HK-2 (cell line): ENCODE data around the gene M6PR.
"Not testable (repeated sequence)": the region's sequence is repeated elsewhere in the genome, so short reads cannot be mapped to it uniquely, and the experiment has no call there.

Experiments
- DNase-seq: peaks from one replicate; pipeline ENCODE4 v3.0.0-alpha.2; 2018; ENCODE audit not compliant: unreplicated experiment

Gene M6PR

DNA sequence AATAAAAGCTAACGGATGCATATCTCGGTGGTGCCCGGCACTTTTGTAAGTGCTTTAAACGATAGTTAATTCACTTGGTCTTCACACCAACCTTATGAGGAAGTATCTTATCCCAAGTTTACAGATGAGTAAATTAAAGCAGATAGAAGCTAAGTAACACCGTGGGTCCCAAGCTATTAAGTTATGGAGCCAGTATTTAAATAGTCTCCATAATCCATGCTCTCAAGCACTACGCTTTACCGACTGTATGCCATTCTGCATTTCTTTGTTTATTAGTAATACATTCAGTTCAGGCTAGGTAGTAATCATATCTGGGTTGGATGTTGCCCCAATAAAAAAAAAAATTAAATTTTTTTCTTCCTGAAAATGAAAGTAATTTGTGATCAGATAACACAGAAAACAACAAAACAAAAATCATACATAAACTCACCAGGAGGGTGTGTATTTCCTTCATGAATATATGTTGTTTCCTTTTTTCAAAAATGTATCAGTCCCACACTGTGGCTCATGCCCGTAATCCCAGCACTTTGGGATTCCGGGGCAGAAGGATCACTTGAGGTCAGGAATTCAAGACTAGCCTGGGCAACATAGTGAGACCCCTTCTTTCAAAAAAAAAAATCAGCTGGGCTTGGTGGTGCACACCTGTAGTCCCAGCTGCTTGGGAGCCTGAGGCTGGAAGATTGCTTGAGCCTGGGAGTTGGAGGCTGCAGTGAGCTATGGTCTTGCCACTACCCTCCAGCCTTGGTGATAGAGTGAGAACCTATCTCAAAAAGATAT, 1.4 kb upstream of the M6PR start:
- no peak for DNase-seq

- no peak for DNase-seq
Observed at GRCh38 chr12:8950221-8950527, 729 bp upstream of the M6PR start.

DNA sequence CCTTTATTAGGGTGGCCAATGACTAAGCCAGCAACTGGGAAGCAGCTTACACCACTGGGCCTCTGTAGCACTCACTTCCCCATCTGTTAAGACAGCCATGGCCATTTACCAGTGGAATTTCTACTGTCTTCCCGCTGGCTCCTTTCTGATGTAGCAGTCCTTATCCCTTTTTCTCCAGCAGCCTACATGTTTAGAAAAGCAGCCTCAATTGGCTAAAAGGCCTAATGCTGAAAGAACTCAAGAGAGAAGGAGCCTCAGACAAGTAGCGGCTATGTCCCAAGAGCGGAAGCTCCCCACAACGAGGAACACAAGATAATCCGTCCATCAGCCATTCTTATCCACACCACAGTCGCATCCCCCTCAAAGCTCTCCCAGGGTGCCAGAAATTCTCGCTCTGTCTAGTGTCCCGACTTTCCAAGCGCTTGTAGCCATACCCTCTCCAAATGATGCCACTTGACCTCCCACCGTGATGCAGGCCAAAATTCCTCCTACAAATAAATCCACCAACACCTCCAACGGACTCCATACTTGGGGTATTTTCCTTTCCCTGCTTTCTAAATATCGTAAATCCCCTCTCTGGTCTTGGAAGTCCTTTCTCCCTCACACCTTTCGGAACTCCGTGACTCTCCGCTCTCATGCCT, 624 bp downstream of the M6PR start:
- peak; percentile 34 for DNase-seq

DNA sequence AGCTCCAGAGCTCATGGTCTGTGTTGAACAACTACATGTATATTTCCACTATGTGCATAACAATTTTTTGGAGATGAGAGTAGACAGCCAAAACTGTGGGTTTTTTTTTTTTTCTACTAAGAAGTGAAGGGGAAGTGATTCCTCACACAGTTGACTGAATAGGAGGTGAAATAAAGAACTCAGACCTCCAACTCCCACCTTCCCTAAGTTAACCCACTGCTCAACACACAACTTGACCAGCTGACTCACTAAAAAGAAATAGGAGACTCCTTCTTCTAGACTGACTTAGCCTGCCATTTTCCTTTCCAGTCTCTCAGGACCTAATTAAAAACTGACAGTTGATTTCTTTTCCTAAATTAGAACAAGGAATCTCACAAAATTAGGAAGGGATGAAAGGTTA, 1.7 kb downstream of the M6PR start:
- DNase-seq, result no peak

DNA sequence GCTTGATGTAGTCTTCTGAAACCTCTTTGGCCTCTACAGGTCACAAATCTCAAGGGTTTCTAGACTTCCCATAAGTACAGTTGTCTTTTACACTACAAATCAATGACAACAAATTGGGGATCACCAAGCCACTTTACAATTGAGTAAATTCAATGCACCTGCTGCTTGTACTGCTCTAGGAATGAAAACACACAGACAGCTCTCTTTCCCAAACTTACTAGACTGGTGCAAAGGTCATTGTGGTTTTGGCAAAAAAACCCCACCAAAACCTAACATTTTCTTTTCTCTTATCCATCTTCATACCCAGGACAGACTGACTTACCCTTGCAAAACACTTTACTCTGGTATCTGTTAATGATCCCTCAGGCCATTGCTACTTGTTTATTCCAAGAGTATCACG, 2.7 kb downstream of the M6PR start:
- DNase-seq, result no peak

GRCh38 chr12:8943565-8944186, 5.8 kb downstream of the M6PR start:
- DNase-seq, result no peak

DNA sequence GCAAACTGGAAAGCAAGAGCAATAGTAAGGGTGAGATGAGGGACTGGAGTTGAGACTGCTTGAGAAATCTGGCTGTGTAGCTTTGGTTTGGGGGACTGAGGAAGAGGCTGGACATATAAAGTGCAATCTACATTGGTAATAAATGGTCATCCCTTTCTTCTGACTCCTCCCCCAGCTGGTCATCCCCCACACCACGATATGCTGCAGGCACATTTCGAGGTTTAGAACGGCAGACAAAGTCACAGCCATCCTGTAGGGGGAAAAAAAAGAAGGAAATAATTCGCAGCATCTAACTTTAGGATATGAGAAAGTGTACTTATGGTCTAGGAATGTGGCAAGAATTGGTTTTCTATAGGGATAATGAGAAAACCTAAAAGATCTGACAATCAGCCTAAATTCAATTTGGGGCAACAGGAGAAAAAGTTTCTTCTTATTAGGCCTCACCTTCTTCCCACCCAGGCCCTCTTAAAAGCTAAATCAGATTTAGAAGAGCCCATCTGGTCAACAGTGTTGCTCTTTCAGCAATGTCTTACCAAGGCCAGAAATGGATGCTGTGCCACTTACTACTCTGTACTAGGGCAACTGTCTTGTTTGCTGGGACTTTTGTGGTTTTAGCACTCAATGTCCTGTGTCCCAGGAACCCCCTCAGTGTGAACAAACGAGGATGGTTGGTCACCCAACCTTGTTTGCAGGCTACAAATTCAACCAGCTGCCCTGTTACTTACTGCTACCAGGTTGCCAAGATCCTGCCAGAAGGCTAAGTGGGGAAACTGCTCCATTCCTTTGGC, 7.6 kb downstream of the M6PR start:
- DNase-seq, result no peak

DNA sequence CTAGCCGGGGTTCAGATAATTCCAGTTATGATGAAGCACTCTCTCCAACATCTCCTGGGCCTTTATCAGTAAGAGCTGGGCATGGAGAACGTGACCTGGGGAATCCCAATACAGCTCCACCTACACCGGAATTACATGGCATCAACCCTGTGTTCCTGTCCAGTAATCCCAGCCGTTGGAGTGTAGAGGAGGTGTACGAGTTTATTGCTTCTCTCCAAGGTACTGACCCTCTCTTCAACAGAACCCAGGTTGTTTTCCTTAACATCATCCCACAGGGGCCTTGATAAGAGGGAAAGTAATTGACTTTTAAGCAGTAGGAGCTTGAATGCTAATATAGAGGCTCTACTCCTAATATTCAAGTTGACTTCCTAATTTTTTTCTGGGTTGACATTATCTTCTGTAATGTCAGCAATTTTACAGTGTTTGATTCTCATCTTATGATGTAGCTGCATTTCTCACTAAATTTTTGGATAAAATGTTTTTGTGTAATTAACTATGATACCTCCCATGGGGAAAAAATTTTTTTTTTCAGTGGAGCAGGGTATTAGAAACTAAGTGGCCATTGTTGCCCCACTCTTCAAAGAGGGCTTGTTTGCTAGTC, 11.5 kb downstream of the M6PR start:
- not testable (repeated sequence) for DNase-seq

- DNase-seq, result no peak
Observed at GRCh38 chr12:8936735-8937134, 12.7 kb downstream of the M6PR start.

- not testable (repeated sequence) for DNase-seq
Observed at GRCh38 chr12:8934080-8934479, 15.4 kb downstream of the M6PR start.

GRCh38 chr12:8932464-8932863, 17.0 kb downstream of the M6PR start:
- DNase-seq, result not testable (repeated sequence)

- not testable (repeated sequence) for DNase-seq
Observed at GRCh38 chr12:8930655-8931323, 18.7 kb downstream of the M6PR start.

- DNase-seq, result no peak
Observed at GRCh38 chr12:8922544-8922943, 26.9 kb downstream of the M6PR start.

DNA sequence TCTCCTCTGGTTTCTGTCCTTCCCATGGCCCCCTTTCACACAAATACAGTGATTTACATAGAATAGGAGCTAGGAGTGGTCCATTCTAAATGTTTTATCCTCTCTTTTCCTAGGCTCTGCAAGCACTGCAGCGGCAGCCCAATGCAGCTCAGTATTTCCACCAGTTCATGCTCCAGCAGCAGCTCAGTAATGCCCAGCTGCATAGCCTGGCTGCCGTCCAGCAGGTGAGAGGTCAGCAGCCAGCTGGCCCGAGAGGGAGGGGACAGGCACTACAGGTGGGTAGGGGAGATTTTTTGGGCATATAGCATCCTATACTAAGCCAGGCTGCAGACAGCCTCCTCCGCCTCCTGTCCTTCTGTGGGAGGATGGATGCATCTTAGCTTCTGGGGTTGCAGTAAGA, 29.8 kb downstream of the M6PR start:
- DNase-seq, result not testable (repeated sequence)

DNA sequence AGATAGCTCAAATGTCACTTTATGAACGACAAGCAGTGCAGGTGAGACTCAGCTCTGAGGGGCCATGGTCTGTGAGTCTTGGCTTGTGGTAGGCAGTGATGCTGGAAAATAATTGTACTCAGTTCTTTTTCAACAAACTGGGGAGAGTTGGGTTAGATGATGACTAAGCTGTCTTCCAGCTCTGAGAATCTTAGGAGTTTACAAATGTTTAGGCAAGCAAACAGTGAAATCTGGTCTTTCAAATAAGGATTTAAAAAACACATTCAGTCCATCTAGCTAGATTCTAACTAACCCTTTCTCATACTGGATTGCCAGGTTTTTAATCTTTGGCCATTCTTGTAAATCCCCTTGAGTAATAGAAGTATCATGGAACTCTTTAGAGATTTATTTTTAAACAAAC, 31.7 kb downstream of the M6PR start:
- DNase-seq, result no peak

DNA sequence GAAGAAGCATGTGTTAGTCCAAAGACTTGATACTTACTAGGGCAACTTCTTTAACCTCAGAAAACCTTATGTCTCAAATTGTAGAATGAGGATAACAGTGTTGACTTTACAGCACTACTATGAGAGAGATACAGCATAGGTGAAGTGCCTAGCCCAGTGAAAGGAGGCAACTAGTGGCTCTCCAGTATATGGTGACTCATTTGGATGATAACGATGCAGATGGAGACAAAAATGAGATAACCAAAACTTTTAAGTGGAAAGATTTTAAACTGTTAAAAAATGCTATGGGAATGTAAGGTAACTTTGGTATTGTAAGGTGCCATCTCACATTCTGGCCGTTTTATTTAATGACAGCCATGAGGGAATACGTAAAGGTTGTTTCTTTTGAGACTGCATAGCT, 32.4 kb downstream of the M6PR start:
- DNase-seq, result no peak

GRCh38 chr12:8916154-8916553, 33.3 kb downstream of the M6PR start:
- DNase-seq, result no peak

DNA sequence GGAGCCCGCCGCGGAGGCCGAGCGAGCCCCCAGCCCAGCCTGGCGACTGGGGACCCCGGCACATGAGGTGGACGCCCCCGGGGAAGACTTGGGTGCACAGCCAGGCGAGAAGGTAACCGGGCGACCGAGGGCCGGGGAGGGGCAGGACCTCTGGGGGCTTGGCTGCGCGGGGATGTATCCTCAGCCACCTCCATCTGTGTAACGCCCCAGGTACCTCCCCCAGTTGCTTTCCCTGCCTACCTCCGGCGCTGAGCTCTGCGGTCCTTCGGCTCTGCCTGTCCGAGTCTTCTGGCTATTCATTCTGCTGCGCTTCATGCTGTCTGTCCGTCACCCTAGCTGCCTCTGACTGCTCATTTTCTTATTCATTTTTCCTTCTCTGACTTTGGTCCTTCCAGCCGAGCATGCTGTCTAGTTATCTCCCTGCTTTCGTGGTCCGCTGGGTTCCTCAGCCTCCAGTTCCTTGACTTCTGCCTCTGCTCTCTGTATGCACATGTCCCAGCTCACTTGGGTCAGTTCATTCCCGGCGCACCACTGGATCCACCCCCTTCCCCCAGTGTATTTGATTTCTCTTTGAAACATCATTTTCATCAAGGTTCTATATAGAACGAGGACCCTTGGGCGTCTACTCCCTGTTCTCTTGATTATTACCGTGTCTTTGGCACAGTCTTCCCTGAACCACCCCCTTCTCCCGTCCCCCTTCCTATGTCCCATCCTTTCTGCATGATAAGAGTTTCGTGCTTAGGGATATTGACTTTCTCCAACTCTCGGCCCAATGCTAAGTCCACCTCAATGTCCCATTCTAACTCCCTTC, 34.5 kb downstream of the M6PR start:
- DNase-seq, result peak; percentile 74

- DNase-seq, result peak; percentile 73
Observed at GRCh38 chr12:8914033-8914715, 35.3 kb downstream of the M6PR start, which contains the start of gene PHC1. TSS of gene PHC1 (plus strand) at chr12:8914509. CDS start at chr12:8917678, 3,169 bp downstream.

DNA sequence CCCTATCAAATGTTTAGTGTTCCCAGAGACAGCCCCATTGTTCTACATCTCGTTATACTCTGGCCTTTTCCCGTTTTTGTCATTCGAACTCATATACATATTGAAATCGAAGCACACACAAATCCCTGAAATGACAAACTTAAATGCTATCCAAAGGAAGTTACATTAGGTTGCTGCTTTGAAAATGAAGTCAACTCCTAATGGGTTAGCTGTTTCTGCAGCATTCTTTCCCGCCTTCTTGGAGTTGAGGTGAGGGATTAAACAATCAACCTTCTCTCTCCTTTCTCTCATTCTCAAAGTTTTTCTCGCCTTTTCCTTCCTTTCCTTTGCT, 35.8 kb downstream of the M6PR start:
- DNase-seq, result no peak
